BJ (cell line): Measurements from ENCODE around the gene LARP4. TPM values are rescaled to one million over a fixed set of nuclear protein-coding genes. Genes with fewer than 3 reads are reported as not detected.
"Not testable (repeated sequence)": the region's sequence is repeated elsewhere in the genome, so short reads cannot be mapped to it uniquely, and the experiment has no call there.

Experiments
- CTCF ChIA-PET: fragments of 350-600 bp; formaldehyde crosslinking; extraction: SDS; loops from one replicate; lab custom pipeline; 2021; ENCODE audit warnings: antibody characterized with exemption, inconsistent platforms; lab: Yijun Ruan, JAX
- POLR2A ChIA-PET: fragments of 300-600 bp; sonication (Branson Sonifier 250); formaldehyde crosslinking; extraction: SDS; loops from one replicate; lab custom pipeline; 2021; ENCODE audit warnings: antibody characterized with exemption; lab: Charles Lee
- DNase-seq: peaks from one replicate; pipeline ENCODE4 v3.0.0-alpha.2; 2011; ENCODE audit warnings: low read depth
- H3K27me3 ChIP-seq: 2 replicates; pipeline ENCODE4 v1.6.0; 2011; ENCODE audit warnings: low read length; ENCODE audit not compliant: control insufficient read depth, insufficient read depth
- H3K36me3 ChIP-seq: 2 replicates; pipeline ENCODE4 v1.5.1; 2011; ENCODE audit warnings: low read length; ENCODE audit not compliant: control insufficient read depth, insufficient read depth
- H3K4me3 ChIP-seq: 2 replicates; pipeline ENCODE4 v1.5.1; 2011; ENCODE audit warnings: low read depth, mild to moderate bottlenecking, control low read depth, low read length
- CTCF ChIP-seq: IDR thresholded peaks from 2 replicates; pipeline ENCODE4 v1.5.1; 2011; ENCODE audit warnings: low read depth, mild to moderate bottlenecking, control low read depth, inconsistent platforms, low read length, moderate library complexity; ENCODE audit not compliant: insufficient read depth
- polyA plus RNA-seq: library from polyadenylated mRNA; depleted of rRNA; stranded (reverse); fragments of >200 nt; gene quantifications from 2 replicates; pipeline ENCODE4 v1.2.3, GENCODE V29; 2011

The LARP4 gene
- polyA plus RNA-seq, 1 experiment = 10.1 TPM

- H3K27me3 ChIP-seq = no peaks in the 10 kb centered on the region
- ChIA-PET POLR2A (no interaction called here), CTCF (interaction anchor here (1.1 kb wide), 1 partner anchor 14 kb away, joined by 3 read pairs; no protein-coding TSS in a partner anchor)
- TF ChIP-seq CTCF = no peak
- no peaks in the 10 kb centered on the region for H3K36me3 ChIP-seq
- no peak for DNase-seq
- no peak overlapping the region for H3K4me3 ChIP-seq
Observed at GRCh38 chr12:50375802-50376201, 24.9 kb upstream of the LARP4 start.

GRCh38 chr12:50380761-50381325 lies 19.8 kb upstream of the LARP4 start:
- H3K27me3 ChIP-seq = no peaks in the 10 kb centered on the region
- CTCF ChIA-PET = no interaction called here
- no peak overlapping the region for H3K4me3 ChIP-seq
- no peak for DNase-seq
- no peaks in the 10 kb centered on the region for H3K36me3 ChIP-seq
- TF ChIP-seq CTCF = no peak
- POLR2A ChIA-PET = no interaction called here

GRCh38 chr12:50387487-50387886 lies 13.2 kb upstream of the LARP4 start:
- H3K36me3 ChIP-seq = no peaks in the 10 kb centered on the region
- ChIA-PET POLR2A (interaction anchor here (0.6 kb wide), 1 partner anchor 14 kb away, joined by 3 read pairs; no protein-coding TSS in a partner anchor), CTCF (interaction anchor here (1.0 kb wide), 1 partner anchor 166 kb away, joined by 3 read pairs; no protein-coding TSS in a partner anchor)
- no peaks in the 10 kb centered on the region for H3K27me3 ChIP-seq
- DNase-seq = no peak
- TF ChIP-seq CTCF = no peak
- no peak overlapping the region for H3K4me3 ChIP-seq

GRCh38 chr12:50387972-50388478 lies 12.7 kb upstream of the LARP4 start:
- POLR2A ChIA-PET = interaction anchor here (0.6 kb wide), 1 partner anchor 14 kb away, joined by 3 read pairs; no protein-coding TSS in a partner anchor

GRCh38 chr12:50388793-50389192 lies 11.9 kb upstream of the LARP4 start:
- H3K36me3 ChIP-seq, H3K4me3 ChIP-seq, POLR2A ChIA-PET, H3K27me3 ChIP-seq, DNase-seq: not testable (repeated sequence)
- CTCF ChIA-PET = interaction anchor here (1.2 kb wide), 1 partner anchor 104 kb away, joined by 4 read pairs; no protein-coding TSS in a partner anchor

More at GRCh38 chr12:50387972-50388478, 12.7 kb upstream of the LARP4 start:
- CTCF ChIA-PET = interaction anchor here (1.0 to 1.2 kb wide), 2 partner anchors 103 to 167 kb away, joined by 3 to 4 read pairs; no protein-coding TSS in a partner anchor
- Histone ChIP-seq H3K4me3 (no peak overlapping the region), H3K27me3 (no peaks in the 10 kb centered on the region), H3K36me3 (no peaks in the 10 kb centered on the region)
- no peak for TF ChIP-seq CTCF
- no peak for DNase-seq
